Esophagus muscularis mucosa (tissue), 3 donors: ENCODE results near the gene TMEM108.

Experiments
- CTCF ChIP-seq, 3 experiments: fragments of 200-600 bp in 2 of 3; fragments of 450-650 bp in 1 of 3; sonication (generic) in 2 of 3; IDR thresholded peaks; one replicate each; pipeline ENCODE4 v1.5.1; 2017 to 2019; ENCODE audit warnings: antibody characterized with exemption in 3 of 3, mild to moderate bottlenecking in 2 of 3, moderate library complexity in 1 of 3
- POLR2A ChIP-seq: fragments of 450-650 bp; IDR thresholded peaks from one replicate; pipeline ENCODE4 v1.6.1; 2017; ENCODE audit warnings: antibody characterized with exemption, moderate library complexity, mild to moderate bottlenecking, low read depth
- POLR2AphosphoS5 ChIP-seq, 2 donors: sonication (generic); formaldehyde crosslinking; IDR thresholded peaks; one replicate each; pipeline ENCODE4 v1.6.1; 2017; ENCODE audit warnings: antibody characterized with exemption in 2 of 2

- TF ChIP-seq POLR2A = no peak
- TF ChIP-seq CTCF (IDR thresholded peaks at IDR 0.05) = no peak
- TF ChIP-seq POLR2AphosphoS5 (IDR thresholded peaks at IDR 0.05) = no peak
Observed at GRCh38 chr3:133058243-133058642, 20.1 kb downstream of the TMEM108 start.
